HG03571 (cell line): ENCODE results near the gene SEC61A2.
"Not testable (repeated sequence)": the region's sequence is repeated elsewhere in the genome, so short reads cannot be mapped to it uniquely, and the experiment has no call there.

Experiments used
- ATAC-seq: cut with Tn5 transposase; IDR thresholded peaks from one replicate; pipeline ENCODE4 v1.9.1; 2021; ENCODE audit not compliant: unreplicated experiment

SEC61A2 gene

GRCh38 chr10:12158111-12158510 lies 28.6 kb downstream of the SEC61A2 start:
- ATAC-seq: no peak

GRCh38 chr10:12160664-12161063 lies 31.2 kb downstream of the SEC61A2 start:
- no peak for ATAC-seq

- ATAC-seq: no peak
These were observed 33.5 kb downstream of the SEC61A2 start for GRCh38 chr10:12162927-12163326.

DNA sequence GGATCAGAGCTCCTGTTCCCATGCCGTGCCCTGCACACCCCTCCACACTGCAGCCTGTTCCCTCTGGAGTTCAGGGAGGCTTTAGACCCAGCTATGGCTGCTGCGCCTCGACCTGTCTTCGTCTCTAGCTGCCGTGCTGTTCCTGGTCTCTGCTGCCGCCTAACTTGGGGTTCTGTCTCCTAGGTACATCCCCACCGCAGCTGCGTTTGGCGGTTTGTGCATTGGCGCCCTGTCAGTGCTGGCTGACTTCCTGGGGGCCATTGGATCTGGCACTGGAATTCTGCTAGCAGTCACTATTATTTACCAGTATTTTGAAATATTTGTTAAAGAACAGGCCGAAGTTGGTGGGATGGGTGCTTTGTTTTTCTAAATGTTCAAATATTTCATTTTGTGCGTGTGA lies 34.6 kb downstream of the SEC61A2 start:
- no peak for ATAC-seq

GRCh38 chr10:12165036-12165435 lies 35.6 kb downstream of the SEC61A2 start:
- no peak for ATAC-seq

DNA sequence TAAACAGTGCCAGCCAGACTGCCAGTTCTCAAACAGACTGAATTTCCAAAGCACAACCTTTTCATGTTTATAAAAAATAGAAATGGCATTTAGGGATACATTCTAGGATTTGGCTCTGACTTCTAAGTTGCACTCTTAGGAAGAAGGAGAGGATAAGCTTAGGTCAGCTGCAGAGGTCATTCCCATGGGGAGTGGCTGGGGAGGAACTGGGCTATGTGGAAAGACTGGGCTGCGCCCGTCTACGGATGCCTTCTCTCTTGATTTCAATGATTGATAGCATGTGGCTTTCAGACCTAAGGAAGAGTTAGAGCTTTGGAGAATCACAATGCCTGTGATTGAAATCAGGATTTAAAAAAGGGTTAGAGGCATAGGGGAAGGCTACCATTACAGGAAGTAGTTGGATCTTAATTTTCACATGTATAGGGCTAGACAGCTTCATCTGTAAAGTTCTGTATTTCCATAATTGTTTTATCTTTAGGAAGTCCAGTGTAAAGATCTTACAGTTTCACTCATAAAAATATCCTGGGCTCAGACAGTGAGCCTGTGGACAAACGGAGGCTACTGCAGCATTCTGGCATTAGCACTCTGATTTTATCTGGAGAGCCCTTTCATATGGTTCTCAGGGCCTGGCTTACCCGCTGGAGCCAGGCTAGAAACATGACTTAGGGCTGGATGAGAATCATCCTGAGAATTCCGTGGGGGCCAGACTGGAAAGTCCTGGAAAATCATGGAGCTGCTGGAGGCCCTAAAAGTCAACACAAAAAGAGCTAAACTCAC lies 36.7 kb downstream of the SEC61A2 start:
- ATAC-seq: no peak

DNA sequence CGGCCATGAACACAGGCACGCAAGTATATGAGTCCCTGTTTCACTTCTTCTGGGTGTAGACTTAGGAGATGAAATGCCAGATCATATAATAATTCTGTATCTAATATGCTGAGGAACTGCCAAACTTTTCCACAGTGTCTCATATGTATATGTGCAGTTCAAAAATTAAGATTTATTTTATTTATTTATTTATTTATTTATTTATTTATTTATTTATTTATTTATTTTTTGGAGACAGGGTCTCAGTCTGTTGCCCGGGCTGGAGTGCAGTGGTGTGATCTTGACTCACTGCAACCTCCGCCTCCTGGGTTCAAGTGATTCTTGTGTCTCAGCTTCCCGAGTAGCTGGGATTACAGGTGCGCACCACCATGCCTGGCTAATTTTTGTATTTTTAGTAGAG lies 42.0 kb downstream of the SEC61A2 start:
- not testable (repeated sequence) for ATAC-seq

DNA sequence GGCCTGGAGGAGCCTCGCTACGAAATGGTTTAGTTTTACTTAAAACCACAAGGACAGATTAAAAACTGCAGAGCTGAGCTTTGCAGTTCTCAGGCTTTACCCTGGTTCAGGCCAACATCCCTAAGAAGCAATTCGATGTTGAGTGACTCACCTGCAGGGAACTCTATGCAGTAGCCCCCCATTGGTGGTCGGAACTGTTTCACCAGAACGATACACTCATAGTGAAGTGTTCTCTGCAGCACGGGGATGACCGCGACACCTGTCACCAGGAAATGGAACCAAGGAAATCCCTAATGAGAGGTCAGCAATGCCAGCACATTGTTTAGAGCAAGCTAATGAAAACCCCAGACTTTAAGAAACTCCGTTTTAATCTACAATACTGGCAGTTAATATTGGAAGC lies 48.2 kb downstream of the SEC61A2 start:
- no peak for ATAC-seq

DNA sequence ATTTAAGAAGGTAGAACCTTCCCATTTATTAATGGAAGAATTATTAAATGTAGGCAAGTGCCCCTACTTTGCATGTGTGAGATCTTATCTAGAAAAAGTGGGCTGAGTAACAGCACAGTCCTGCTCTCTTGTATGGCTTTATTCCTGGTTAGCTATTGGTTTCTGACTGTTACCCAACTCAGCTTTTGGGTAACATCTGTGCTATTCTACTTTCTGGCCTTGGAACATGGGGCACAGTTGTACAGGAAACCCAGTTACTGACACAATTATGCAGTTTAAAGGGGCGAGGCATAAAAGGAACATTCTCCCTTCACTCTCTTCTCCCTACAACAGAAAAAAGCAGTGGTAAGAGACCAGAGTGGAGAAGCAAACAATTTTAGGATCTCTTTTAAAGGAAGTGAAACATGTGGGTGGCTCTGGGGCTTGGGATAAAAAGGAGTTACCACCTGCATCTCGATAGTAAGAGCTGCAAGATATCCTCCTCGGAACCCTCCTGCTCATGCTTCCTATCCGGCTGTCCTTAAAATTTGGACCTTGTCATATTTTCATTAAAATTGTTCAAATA lies 50.2 kb downstream of the SEC61A2 start:
- ATAC-seq: no peak

DNA sequence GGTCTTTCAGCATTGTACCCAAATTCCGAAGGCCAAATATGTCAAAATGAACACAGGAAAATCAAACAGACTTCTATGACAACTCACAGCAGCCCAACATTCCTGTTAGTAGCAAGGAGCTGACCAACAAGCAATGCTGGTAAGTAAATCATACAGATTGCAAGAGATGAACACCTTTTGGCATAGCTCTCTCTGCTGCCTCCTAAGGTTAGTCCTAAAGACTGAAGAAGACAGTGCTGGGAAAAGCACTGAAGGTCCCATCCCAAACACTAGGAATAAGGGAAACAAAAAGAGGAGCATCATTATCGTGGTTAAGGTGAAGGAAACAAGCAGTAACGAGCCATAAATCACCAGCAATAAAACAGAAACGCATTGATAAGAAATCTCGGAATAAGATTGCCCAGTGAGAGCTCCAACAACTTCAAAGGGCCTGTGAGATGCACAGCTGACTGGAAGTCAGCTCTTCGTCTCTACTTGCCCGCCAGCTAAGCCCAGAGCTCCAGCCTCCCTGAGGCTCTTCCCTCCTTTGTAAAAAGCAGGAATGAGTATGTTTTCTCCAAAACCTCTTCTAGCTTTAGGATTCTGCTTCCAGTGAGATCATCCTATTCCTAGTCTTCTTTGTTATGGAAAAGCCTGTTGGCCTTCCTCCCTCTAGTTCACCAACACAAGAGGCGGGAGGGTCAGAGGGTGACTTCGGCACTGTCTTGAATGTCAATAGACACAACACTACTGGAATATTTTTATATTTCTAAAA lies 50.9 kb downstream of the SEC61A2 start:
- no peak for ATAC-seq

GRCh38 chr10:12181065-12181775 lies 51.7 kb downstream of the SEC61A2 start:
- no peak for ATAC-seq

GRCh38 chr10:12184165-12184564 lies 54.7 kb downstream of the SEC61A2 start:
- no peak for ATAC-seq

DNA sequence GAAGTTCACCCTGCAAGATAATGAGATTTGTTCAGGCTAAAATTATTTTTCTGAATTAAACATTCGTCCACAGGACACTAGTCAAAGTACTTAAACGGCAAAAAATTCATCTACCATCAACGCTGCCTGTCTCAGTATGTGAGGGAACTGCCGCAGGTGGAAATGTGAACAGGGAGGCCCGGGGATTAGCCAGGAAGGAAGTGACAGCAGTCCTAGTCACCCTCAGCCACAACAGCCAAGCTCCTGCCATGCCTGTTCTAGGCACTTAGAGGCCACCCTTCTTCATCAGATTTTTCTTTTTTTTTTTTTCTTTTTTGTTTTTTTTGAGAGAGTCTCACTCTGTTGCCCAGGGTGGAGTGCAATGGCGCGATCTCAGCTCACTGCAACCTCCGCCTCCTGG lies 56.8 kb downstream of the SEC61A2 start:
- ATAC-seq: no peak

DNA sequence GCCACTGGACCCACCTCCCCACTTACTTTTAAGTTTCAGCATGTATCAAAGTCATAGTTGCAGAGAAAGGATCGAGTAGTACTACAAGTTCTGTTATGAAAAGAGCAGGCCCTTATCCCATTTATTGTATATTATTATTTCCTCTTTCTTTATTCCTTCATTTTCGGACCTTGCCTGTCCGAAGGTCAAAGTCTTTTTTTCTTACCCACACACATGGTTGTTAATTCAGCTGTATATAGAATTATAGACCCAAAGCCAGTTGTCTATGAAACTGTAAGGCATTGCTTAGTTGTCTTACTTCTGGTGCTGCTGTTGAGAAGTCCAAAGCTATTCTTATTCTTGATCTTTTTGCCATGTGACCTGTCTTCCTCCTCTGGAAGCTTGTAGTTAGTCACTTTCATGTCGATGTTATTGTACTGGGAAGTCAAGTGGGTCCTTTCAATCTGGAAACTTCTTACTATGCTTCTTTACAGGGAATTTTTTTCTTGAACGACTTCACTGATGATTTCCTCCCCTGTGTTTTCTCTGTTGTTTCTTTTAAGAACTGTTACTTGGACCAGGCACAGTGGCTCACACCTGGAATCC lies 57.9 kb downstream of the SEC61A2 start:
- ATAC-seq: no peak

- ATAC-seq: no peak
These were observed 59.2 kb downstream of the SEC61A2 start for GRCh38 chr10:12188656-12189055.

DNA sequence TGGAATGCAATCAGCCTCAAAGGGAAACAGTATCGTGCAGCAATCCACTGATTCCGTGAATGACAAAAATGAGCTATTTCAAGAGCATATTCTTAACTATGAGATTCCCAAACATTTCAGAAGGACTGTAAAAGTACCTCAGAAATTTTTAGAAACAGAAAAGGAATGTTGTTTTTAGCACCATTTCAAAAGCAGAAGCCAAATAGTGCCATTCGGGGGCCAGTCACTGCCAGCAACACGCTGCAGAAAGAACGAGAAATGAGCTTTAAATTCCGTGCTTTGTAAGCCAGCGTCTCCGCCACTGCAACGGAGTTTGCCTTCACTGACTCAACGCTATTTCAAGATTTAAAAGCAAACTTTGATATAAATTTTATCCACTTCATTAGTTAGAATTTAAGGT lies 59.9 kb downstream of the SEC61A2 start:
- ATAC-seq: no peak

GRCh38 chr10:12191715-12192114 lies 62.2 kb downstream of the SEC61A2 start:
- ATAC-seq: no peak

DNA sequence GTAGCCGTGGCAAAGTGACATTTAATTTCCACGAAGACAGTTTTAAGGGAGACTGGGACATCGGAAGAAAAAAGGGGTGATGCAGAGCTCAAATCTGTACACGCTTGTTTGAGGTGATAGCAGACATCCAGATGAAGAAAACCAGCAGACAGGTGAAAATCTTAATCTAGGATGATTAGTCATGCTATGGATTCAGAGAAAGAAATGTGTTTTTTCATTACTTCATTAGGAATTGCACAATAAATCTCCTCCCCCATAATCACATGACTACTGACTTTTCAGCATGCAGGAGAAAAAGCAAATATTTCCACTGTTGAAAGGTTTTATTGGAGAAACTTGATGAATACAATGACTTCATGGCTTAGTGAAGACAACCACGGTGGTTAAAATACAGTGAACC lies 63.7 kb downstream of the SEC61A2 start:
- ATAC-seq: no peak

GRCh38 chr10:12194752-12195271 lies 65.3 kb downstream of the SEC61A2 start:
- no peak for ATAC-seq

GRCh38 chr10:12195281-12195602 lies 65.8 kb downstream of the SEC61A2 start:
- ATAC-seq: peak; percentile 1
